HG02870 (cell line): ENCODE data around the gene RGL4.
"Not testable (repeated sequence)": the region's sequence is repeated elsewhere in the genome, so short reads cannot be mapped to it uniquely, and the experiment has no call there.

Source experiments
- ATAC-seq: cut with Tn5 transposase; IDR thresholded peaks from one replicate; pipeline ENCODE4 v1.9.1; 2021; ENCODE audit warnings: mild to moderate bottlenecking, moderate library complexity; ENCODE audit not compliant: unreplicated experiment

Gene RGL4

DNA sequence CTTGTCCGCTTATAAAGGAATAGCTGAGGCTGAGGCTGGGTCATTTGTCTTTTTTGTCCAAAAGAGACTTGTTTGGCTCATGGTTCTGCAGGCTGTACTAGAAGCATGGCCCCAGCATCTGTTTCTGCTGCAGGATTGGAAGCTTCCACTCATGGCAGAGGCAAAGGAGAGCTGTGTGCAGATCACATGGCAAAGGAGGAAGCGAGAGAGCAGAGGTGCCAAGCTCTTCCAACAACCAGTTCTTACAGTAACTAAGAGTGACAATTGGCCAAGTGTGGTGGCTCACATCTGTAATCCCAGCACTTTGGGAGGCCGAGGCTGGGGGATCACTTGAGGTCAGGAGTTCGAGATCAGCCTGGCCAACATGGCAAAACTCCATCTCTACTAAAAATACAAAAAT lies 37.3 kb downstream of the RGL4 start:
- ATAC-seq = not testable (repeated sequence)

DNA sequence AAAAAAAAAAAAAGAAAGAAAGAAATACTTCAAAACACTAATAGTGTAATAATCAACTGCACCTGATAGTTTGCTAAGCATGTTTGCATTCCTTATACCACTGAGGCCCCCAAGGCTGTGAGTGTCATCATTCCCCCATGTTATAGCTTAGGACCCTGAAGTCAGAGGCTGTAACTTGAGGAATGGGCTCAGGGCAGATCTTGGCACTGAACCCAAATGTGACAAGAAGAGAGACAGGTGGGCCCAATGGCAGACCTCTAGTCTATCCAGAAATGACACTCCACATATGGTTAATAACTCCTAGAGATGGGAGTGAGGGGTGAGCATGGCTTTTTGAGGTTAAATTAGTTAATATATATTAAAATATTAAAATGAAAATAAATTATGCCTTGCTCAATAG lies 46.9 kb downstream of the RGL4 start:
- no peak for ATAC-seq

DNA sequence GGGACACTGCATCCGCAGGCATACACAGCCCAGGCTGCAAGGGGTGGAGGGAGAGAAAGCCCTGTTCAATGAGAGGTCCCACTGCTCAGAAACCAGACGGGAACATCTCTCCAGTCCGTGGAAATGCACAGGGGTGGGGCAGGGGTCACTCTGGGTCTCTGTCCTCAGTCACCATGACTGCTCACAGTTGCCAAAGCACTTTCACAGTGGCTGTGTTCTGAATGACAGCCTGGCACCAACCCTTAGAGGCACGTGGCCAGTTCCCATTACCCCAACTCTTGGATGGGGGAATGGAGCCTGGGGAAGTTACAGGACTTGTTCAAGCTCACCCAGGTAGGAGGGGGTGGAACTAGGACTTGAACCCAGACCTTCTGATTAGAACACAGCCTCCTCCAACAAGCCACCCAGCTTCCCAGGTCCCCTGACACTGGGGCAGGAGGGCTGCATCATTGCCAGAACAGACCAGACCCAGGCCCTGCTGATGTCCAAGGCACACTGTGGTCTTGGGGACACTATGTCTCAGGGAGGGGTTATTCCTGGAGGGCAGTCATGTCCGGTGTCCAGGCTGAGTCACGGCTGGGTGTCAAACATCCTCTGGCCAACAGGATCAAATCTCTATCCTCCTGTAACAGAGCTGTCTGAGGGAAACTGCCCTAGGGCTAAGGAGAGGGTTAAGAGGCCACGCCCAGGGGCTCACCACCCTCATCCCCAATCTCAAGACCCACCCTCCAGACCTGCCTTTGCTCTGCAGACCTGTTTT lies 51.9 kb downstream of the RGL4 start:
- no peak for ATAC-seq

DNA sequence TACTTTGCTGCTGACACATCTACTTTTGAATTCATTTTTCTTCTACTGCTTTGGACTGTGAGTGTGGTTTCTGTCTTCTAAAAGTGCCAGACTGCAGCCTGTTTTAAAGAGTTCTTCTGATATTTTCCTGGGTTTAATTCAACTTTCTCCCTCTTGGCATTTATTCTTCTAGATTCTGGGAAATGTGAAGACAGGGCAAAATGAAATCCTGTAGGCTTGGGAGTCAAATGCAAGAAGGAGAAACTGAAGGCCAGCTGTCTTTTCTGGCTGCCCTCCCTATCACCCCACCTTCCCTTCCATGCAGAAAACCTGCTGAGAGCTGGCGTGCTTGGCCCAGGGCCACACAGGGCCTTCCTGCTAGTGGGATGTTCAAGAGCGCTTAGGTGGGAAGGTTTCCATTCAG lies 52.5 kb downstream of the RGL4 start:
- ATAC-seq = no peak

DNA sequence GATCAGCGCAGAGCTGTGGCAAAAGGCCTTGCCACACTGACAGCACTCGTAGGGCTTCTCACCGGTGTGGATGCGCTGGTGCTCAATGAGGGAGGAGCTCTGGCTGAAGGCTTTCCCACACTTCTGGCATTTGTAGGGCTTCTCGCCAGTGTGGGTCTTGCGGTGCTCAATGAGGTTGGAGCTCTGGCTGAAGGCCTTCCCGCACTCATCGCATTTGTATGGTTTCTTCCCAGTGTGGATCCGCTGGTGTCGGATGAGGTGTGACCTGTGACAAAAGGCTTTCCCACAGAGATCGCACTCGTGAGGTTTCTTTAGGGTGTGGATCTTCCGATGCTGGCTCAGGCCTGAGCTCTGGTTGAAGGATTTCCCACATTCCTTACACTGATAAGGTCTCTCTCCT lies 53.2 kb downstream of the RGL4 start:
- ATAC-seq = no peak

DNA sequence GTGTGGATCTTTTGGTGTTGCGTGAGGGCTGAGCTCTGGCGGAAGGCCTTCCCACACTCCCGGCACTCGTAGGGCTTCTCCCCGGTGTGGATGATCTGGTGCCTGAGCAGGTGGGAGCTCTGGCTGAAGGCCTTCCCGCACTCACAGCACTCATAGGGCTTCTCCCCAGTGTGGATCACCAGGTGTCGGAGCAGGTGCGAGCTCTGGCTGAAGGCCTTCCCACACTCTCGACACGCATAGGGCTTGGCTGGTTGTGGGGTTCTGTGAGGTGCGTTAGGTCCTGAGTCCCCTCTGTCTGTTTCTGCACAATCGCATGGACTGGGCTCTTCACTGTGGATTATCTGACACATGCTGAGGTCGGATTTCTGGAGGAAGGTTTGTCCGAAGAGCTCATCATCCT lies 53.7 kb downstream of the RGL4 start:
- ATAC-seq = no peak

DNA sequence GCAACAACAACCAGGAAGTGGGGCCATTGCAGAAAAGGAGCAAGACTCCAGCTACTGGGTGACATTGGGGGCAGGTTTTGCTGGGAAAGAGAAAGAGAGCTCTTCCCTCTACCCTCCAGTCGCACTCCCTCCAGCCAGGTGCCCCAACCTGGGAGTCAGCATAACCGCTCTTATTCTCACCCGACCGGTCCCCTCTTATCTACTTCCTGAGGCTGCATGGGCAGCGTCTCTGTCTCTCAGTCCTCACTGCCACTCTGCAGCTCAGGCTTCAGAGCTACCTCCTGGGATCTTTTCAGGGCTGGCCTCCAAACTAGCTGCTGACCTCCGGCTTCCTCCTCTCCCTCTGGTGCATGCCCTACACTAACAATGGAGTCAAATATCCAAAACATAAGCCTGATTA lies 55.0 kb downstream of the RGL4 start:
- no peak for ATAC-seq
